OCI-LY1 (cell line): ENCODE measurements around the gene WDR70.

ENCODE experiments used
- CTCF ChIP-seq: fragments of 200-600 bp; sonication (generic), shearing (Covaris generic); IDR thresholded peaks from 2 replicates; pipeline ENCODE4 v1.5.1; 2017; ENCODE audit warnings: mild to moderate bottlenecking, antibody characterized with exemption, low read length, moderate library complexity, mixed read lengths
- EZH2 ChIP-seq: fragments of 200-600 bp; sonication (generic), shearing (Covaris generic); IDR thresholded peaks from 2 replicates; pipeline ENCODE4 v1.8.0; 2017; ENCODE audit warnings: borderline replicate concordance, mixed run types, mild to moderate bottlenecking, antibody characterized with exemption, low read length, moderate library complexity, mixed read lengths

GRCh38 chr5:37532976-37533740 lies 154.0 kb downstream of the WDR70 start:
- TF ChIP-seq CTCF: no peak
- TF ChIP-seq EZH2: no peak
